Mesendoderm (in vitro differentiated cells): ENCODE measurements around the gene PPM1E.

Experiments
- DNase-seq: peaks from one replicate; pipeline ENCODE4 v3.0.0; 2013
- H2AK5ac ChIP-seq: 2 replicates; pipeline ENCODE4 v1.6.1; 2013; ENCODE audit warnings: low read length, inconsistent platforms
- H2BK120ac ChIP-seq: 2 replicates; pipeline ENCODE4 v1.6.1; 2013; ENCODE audit warnings: low read depth, mild to moderate bottlenecking, low read length, moderate library complexity, mixed read lengths
- H2BK15ac ChIP-seq: replicated peaks from 2 replicates; pipeline ENCODE4 v1.6.1; 2013; ENCODE audit warnings: low read depth, mild to moderate bottlenecking, moderate library complexity
- H2BK5ac ChIP-seq: 2 replicates; pipeline ENCODE4 v1.6.1; 2013; ENCODE audit warnings: low read length, inconsistent platforms
- H3K18ac ChIP-seq: 2 replicates; pipeline ENCODE4 v1.6.1; 2013; ENCODE audit warnings: mild to moderate bottlenecking, low read length, mixed read lengths
- H3K23ac ChIP-seq: one replicate; pipeline ENCODE4 v1.6.1; 2013; ENCODE audit warnings: low read length
- H3K27ac ChIP-seq: 2 replicates; pipeline ENCODE4 v1.5.1; 2013; ENCODE audit warnings: low read depth, mild to moderate bottlenecking, inconsistent platforms, low read length, moderate library complexity
- H3K27me3 ChIP-seq: 2 replicates; pipeline ENCODE4 v1.6.1; 2013; ENCODE audit warnings: low read length, control low read depth, mild to moderate bottlenecking, inconsistent platforms; ENCODE audit not compliant: insufficient read depth, poor library complexity
- H3K36me3 ChIP-seq: 2 replicates; pipeline ENCODE4 v1.6.1; 2013; ENCODE audit warnings: low read length, inconsistent platforms; ENCODE audit not compliant: control insufficient read depth, insufficient read depth
- H3K4ac ChIP-seq: one replicate; pipeline ENCODE4 v1.6.1; 2013; ENCODE audit warnings: low read depth, mild to moderate bottlenecking, low read length, moderate library complexity
- H3K4me1 ChIP-seq: 2 replicates; pipeline ENCODE4 v1.6.1; 2013; ENCODE audit warnings: low read depth, low read length, inconsistent platforms; ENCODE audit not compliant: control insufficient read depth
- H3K4me2 ChIP-seq: 2 replicates; pipeline ENCODE4 v1.6.1; 2013; ENCODE audit warnings: low read length
- H3K4me3 ChIP-seq: 2 replicates; pipeline ENCODE4 v1.5.1; 2013; ENCODE audit warnings: mild to moderate bottlenecking, low read length
- H3K56ac ChIP-seq: one replicate; pipeline ENCODE4 v1.6.1; 2013; ENCODE audit warnings: low read length
- H3K79me1 ChIP-seq: 2 replicates; pipeline ENCODE4 v1.6.1; 2013; ENCODE audit warnings: low read length, inconsistent platforms
- H3K79me2 ChIP-seq: 2 replicates; pipeline ENCODE4 v1.6.1; 2013; ENCODE audit warnings: mild to moderate bottlenecking, low read length; ENCODE audit not compliant: control insufficient read depth, insufficient read depth
- H3K9ac ChIP-seq: 2 replicates; pipeline ENCODE4 v1.6.1; 2013; ENCODE audit warnings: low read length, inconsistent platforms
- H4K5ac ChIP-seq: one replicate; pipeline ENCODE4 v1.6.1; 2013; ENCODE audit warnings: low read length
- H4K8ac ChIP-seq: one replicate; pipeline ENCODE4 v1.6.1; 2013; ENCODE audit warnings: low read depth, mild to moderate bottlenecking, control low read depth, low read length, moderate library complexity
- WGBS: extraction: QIAGEN DNeasy Blood & Tissue Kit; methylation state at CpG from one replicate; pipeline ENCODE4 v1.1.7; 2013; ENCODE audit warnings: low lambda C conversion rate, missing lambda C conversion rate; ENCODE audit not compliant: insufficient coverage; ENCODE audit errors: extremely low coverage; 5-methylcytosine and 5-hydroxymethylcytosine counted together

PPM1E gene

GRCh38 chr17:58985367-58985766, 229.7 kb downstream of the PPM1E start:
- Histone ChIP-seq H2BK15ac (no peak overlapping the region), H3K27me3 (no peaks in the 10 kb centered on the region), H3K56ac (no peak overlapping the region), H3K4me3 (no peak overlapping the region), H4K5ac (no peak overlapping the region), H3K9ac (no peak overlapping the region), H2AK5ac (no peak overlapping the region), H3K79me2 (no peaks in the 10 kb centered on the region), H3K36me3 (no peaks in the 10 kb centered on the region), H3K4me1 (no peaks in the 10 kb centered on the region), H3K79me1 (no peaks in the 10 kb centered on the region), H4K8ac (no peak overlapping the region), H2BK120ac (no peak overlapping the region), H3K18ac (no peak overlapping the region), H3K23ac (no peak overlapping the region), H3K4ac (no peak overlapping the region), H3K27ac (no peak overlapping the region), H2BK5ac (no peak overlapping the region), H3K4me2 (no peak overlapping the region)
- no CpG with 5 or more reads among the region's 6 CpGs for WGBS
- peak; percentile 26 for DNase-seq

- Histone ChIP-seq H3K79me1 (no peaks in the 10 kb centered on the region), H3K9ac (no peak overlapping the region), H3K4me3 (no peak overlapping the region), H3K18ac (no peak overlapping the region), H4K5ac (no peak overlapping the region), H4K8ac (no peak overlapping the region), H3K79me2 (no peaks in the 10 kb centered on the region), H3K23ac (no peak overlapping the region), H3K36me3 (no peaks in the 10 kb centered on the region), H3K27me3 (no peaks in the 10 kb centered on the region), H2BK15ac (no peak overlapping the region), H3K4me2 (no peak overlapping the region), H3K56ac (no peak overlapping the region), H2AK5ac (no peak overlapping the region), H2BK120ac (no peak overlapping the region), H3K4me1 (no peaks in the 10 kb centered on the region), H3K4ac (no peak overlapping the region), H3K27ac (no peak overlapping the region), H2BK5ac (no peak overlapping the region)
- no peak for DNase-seq
- WGBS, result no CpG with 5 or more reads among the region's 6 CpGs
These were observed 230.3 kb downstream of the PPM1E start for GRCh38 chr17:58985971-58986370.

GRCh38 chr17:58989629-58990028, 234.0 kb downstream of the PPM1E start:
- no CpG with 5 or more reads among the region's 2 CpGs for WGBS
- DNase-seq, result no peak

GRCh38 chr17:58991718-58992331, 236.2 kb downstream of the PPM1E start:
- Histone ChIP-seq H3K56ac (no peak overlapping the region), H3K36me3 (no peaks in the 10 kb centered on the region), H4K8ac (no peak overlapping the region), H2AK5ac (no peak overlapping the region), H3K4ac (no peak overlapping the region), H2BK120ac (no peak overlapping the region), H2BK5ac (no peak overlapping the region), H3K23ac (no peak overlapping the region), H3K9ac (no peak overlapping the region), H3K18ac (no peak overlapping the region), H3K79me2 (no peaks in the 10 kb centered on the region), H3K4me3 (no peak overlapping the region), H3K27ac (no peak overlapping the region), H3K4me2 (no peak overlapping the region), H3K79me1 (no peaks in the 10 kb centered on the region), H4K5ac (no peak overlapping the region), H3K27me3 (no peaks in the 10 kb centered on the region), H3K4me1 (no peaks in the 10 kb centered on the region), H2BK15ac (no peak overlapping the region)
- WGBS, result no CpG with 5 or more reads among the region's 4 CpGs
- peak; percentile 50 for DNase-seq

More at GRCh38 chr17:58989629-58990028, 234.0 kb downstream of the PPM1E start:
- H3K9ac ChIP-seq, result no peak overlapping the region
- H3K4me1 ChIP-seq, result no peaks in the 10 kb centered on the region
- H2BK5ac ChIP-seq, result no peak overlapping the region
- no peaks in the 10 kb centered on the region for H3K36me3 ChIP-seq
- no peak overlapping the region for H4K5ac ChIP-seq
- H3K79me1 ChIP-seq, result no peaks in the 10 kb centered on the region
- H3K79me2 ChIP-seq, result no peaks in the 10 kb centered on the region
- no peak overlapping the region for H3K4me2 ChIP-seq
- no peak overlapping the region for H3K23ac ChIP-seq
- H2BK120ac ChIP-seq, result no peak overlapping the region
- H2BK15ac ChIP-seq, result no peak overlapping the region
- H3K27me3 ChIP-seq, result no peaks in the 10 kb centered on the region
- no peak overlapping the region for H3K56ac ChIP-seq
- no peak overlapping the region for H3K4me3 ChIP-seq
- no peak overlapping the region for H3K18ac ChIP-seq
- no peak overlapping the region for H3K27ac ChIP-seq
- no peak overlapping the region for H2AK5ac ChIP-seq
- no peak overlapping the region for H4K8ac ChIP-seq
- no peak overlapping the region for H3K4ac ChIP-seq

- Histone ChIP-seq H4K5ac (no peak overlapping the region), H3K79me2 (no peaks in the 10 kb centered on the region), H3K36me3 (no peaks in the 10 kb centered on the region), H3K27ac (no peak overlapping the region), H3K23ac (no peak overlapping the region), H3K27me3 (no peaks in the 10 kb centered on the region), H2BK120ac (no peak overlapping the region), H2BK5ac (no peak overlapping the region), H3K4me3 (no peak overlapping the region), H3K79me1 (no peaks in the 10 kb centered on the region), H3K4me1 (no peaks in the 10 kb centered on the region), H3K4ac (no peak overlapping the region), H3K18ac (no peak overlapping the region), H2BK15ac (no peak overlapping the region), H2AK5ac (no peak overlapping the region), H4K8ac (no peak overlapping the region), H3K56ac (no peak overlapping the region), H3K9ac (no peak overlapping the region), H3K4me2 (no peak overlapping the region)
- no peak for DNase-seq
- no CpG with 5 or more reads among the region's 5 CpGs for WGBS
These were observed 237.7 kb downstream of the PPM1E start for GRCh38 chr17:58993311-58993710.
